Spleen (tissue), 7 donors: ENCODE measurements around the gene CETN1.

Source experiments
- POLR2AphosphoS5 ChIP-seq, 3 donors: sonication (generic); formaldehyde crosslinking; IDR thresholded peaks; one replicate each; pipeline ENCODE4 v1.5.1; 2017; ENCODE audit warnings: antibody characterized with exemption in 3 of 3
- TF ChIP-seq, protein P1 (sequence below), 11 experiments: fragments of 200-600 bp in 7 of 11; fragments of 450-650 bp in 4 of 11; sonication (generic) in 4 of 11; IDR thresholded peaks in 8 of 11; conservative IDR thresholded peaks in 3 of 11; 1 replicate in 7 of 11; 2 replicates in 4 of 11; pipeline versions ENCODE4 v1.4.0 to v1.8.0; 2016 to 2021; ENCODE audit warnings: antibody characterized with exemption in 11 of 11, inconsistent platforms in 4 of 11, mild to moderate bottlenecking in 1 of 11
- donor health status: DM: no; HTN: no; CAD: no; lungs with moderate emphysema.
- donor health status: DM: no; HTN: no; CAD: no.
- donor health status: DM: no; HTN: no; CAD: no.

GRCh38 chr18:607930-608329, 27.8 kb downstream of the CETN1 start:
- TF ChIP-seq, protein P1, sequence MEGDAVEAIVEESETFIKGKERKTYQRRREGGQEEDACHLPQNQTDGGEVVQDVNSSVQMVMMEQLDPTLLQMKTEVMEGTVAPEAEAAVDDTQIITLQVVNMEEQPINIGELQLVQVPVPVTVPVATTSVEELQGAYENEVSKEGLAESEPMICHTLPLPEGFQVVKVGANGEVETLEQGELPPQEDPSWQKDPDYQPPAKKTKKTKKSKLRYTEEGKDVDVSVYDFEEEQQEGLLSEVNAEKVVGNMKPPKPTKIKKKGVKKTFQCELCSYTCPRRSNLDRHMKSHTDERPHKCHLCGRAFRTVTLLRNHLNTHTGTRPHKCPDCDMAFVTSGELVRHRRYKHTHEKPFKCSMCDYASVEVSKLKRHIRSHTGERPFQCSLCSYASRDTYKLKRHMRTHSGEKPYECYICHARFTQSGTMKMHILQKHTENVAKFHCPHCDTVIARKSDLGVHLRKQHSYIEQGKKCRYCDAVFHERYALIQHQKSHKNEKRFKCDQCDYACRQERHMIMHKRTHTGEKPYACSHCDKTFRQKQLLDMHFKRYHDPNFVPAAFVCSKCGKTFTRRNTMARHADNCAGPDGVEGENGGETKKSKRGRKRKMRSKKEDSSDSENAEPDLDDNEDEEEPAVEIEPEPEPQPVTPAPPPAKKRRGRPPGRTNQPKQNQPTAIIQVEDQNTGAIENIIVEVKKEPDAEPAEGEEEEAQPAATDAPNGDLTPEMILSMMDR (IDR thresholded peaks at IDR 0.05 in 8 of 11, conservative IDR thresholded peaks at IDR 0.05 in 3 of 11): no peak
- TF ChIP-seq POLR2AphosphoS5 (IDR thresholded peaks at IDR 0.05): no peak
